CD4-positive, CD25-positive, alpha-beta regulatory T cell (primary cell): ENCODE measurements around the gene BPIFB4. TPM values are rescaled to one million over a fixed set of nuclear protein-coding genes. Genes with fewer than 3 reads are reported as not detected.
A peak's percentile ranks its signal among the peaks of the same experiment; 100 is the strongest.
"Not testable (repeated sequence)": the region's sequence is repeated elsewhere in the genome, so short reads cannot be mapped to it uniquely, and the experiment has no call there.

Source experiments
- ATAC-seq, 2 donors: fragments of 150-1000 bp; cut with Tn5 transposase; one replicate each; pipeline ENCODE4 v1.10.0; 2021; ENCODE audit warnings: low read depth in 2 of 2, moderate number of reproducible peaks in 2 of 2, moderate library complexity in 1 of 2
- DNase-seq, 3 donors: peaks; one replicate each; pipeline versions ENCODE4 v3.0.0 to v3.0.0-alpha.2; 2012 to 2022; ENCODE audit warnings: mixed read lengths in 1 of 3
- H3K27ac ChIP-seq: one replicate; pipeline ENCODE4 v1.7.0; 2013; ENCODE audit warnings: mild to moderate bottlenecking, low read length; ENCODE audit not compliant: insufficient read depth, poor library complexity, severe bottlenecking
- H3K27me3 ChIP-seq: one replicate; pipeline ENCODE4 v1.7.0; 2013; ENCODE audit warnings: low read length; ENCODE audit not compliant: control insufficient read depth, insufficient read depth
- H3K36me3 ChIP-seq: one replicate; pipeline ENCODE4 v1.7.0; 2013; ENCODE audit warnings: mild to moderate bottlenecking, low read length, moderate library complexity; ENCODE audit not compliant: control insufficient read depth, insufficient read depth
- H3K4me1 ChIP-seq: 2 replicates; pipeline ENCODE4 v1.7.0; 2013; ENCODE audit warnings: mild to moderate bottlenecking, low read length; ENCODE audit not compliant: insufficient read depth, control insufficient read depth, poor library complexity, severe bottlenecking
- H3K4me3 ChIP-seq: one replicate; pipeline ENCODE4 v1.7.0; 2013; ENCODE audit warnings: low read depth, mild to moderate bottlenecking, low read length, moderate library complexity
- H3K9me3 ChIP-seq, 2 experiments: 1 replicate in 1 of 2; 2 replicates in 1 of 2; pipeline ENCODE4 v1.7.0; 2013; ENCODE audit warnings: low read length in 2 of 2, mild to moderate bottlenecking in 1 of 2, moderate library complexity in 1 of 2; ENCODE audit not compliant: control insufficient read depth in 2 of 2
- H3K27ac Mint-ChIP-seq, 3 donors: one replicate each; pipeline ENCODE4 v1.8.0; 2020 to 2022; ENCODE audit warnings: mild to moderate bottlenecking in 3 of 3, mixed read lengths in 3 of 3, moderate library complexity in 2 of 3
- H3K27me3 Mint-ChIP-seq: one replicate; pipeline ENCODE4 v1.8.0; 2022; ENCODE audit warnings: mild to moderate bottlenecking, mixed read lengths
- H3K36me3 Mint-ChIP-seq: one replicate; pipeline ENCODE4 v1.8.0; 2020; ENCODE audit warnings: mixed read lengths
- H3K4me1 Mint-ChIP-seq, 4 donors: one replicate each; pipeline ENCODE4 v1.8.0; 2020 to 2022; ENCODE audit warnings: mixed read lengths in 4 of 4, mild to moderate bottlenecking in 1 of 4
- H3K4me3 Mint-ChIP-seq, 4 donors: one replicate each; pipeline ENCODE4 v1.8.0; 2020 to 2022; ENCODE audit warnings: mild to moderate bottlenecking in 4 of 4, mixed read lengths in 4 of 4, moderate library complexity in 3 of 4
- H3K9me3 Mint-ChIP-seq, 7 donors: one replicate each; pipeline ENCODE4 v1.8.0; 2020 to 2022; ENCODE audit warnings: mixed read lengths in 7 of 7, mild to moderate bottlenecking in 3 of 7, moderate library complexity in 2 of 7
- polyA plus RNA-seq, 4 donors: library from polyadenylated mRNA; unstranded; fragments of 300-500 nt; fragmentation: Illumina TruSeq; gene quantifications; one replicate each; pipeline ENCODE4 v1.2.3, GENCODE V29; 2021
- total RNA-seq: library from RNA; stranded (reverse); gene quantifications from one replicate; pipeline ENCODE4 v1.2.3, GENCODE V29; 2022

The BPIFB4 gene
- total and polyA plus RNA-seq, 5 donors from 2014 or later, result not detected

GRCh38 chr20:33099843-33100538, 20.5 kb downstream of the BPIFB4 start:
- DNase-seq, result no peak
- Histone ChIP-seq H3K27me3 (no peaks in the 10 kb centered on the region), H3K4me3 (no peak overlapping the region), H3K9me3 (no peaks in the 10 kb centered on the region), H3K4me1 (no peaks in the 10 kb centered on the region), H3K27ac (no peak overlapping the region), H3K36me3 (no peaks in the 10 kb centered on the region)
- no peak overlapping the region for H3K4me3 Mint-ChIP-seq
- H3K4me1 Mint-ChIP-seq, result peaks cover 0 to 6% (median 3%) of the 10 kb centered on the region in 4 donors
- no peak overlapping the region for H3K27ac Mint-ChIP-seq
- no peak for ATAC-seq
- no peaks in the 10 kb centered on the region for H3K9me3 Mint-ChIP-seq
- H3K36me3 Mint-ChIP-seq, result no peaks in the 10 kb centered on the region
- H3K27me3 Mint-ChIP-seq, result peaks cover 4% of the 10 kb centered on the region

- no peak overlapping the region for H3K27ac ChIP-seq
- no peak overlapping the region for H3K4me3 ChIP-seq
- H3K36me3 ChIP-seq, result no peaks in the 10 kb centered on the region
- H3K4me1 Mint-ChIP-seq, result peaks cover 0 to 2% (median 0%) of the 10 kb centered on the region in 4 donors
- no peaks in the 10 kb centered on the region for H3K9me3 ChIP-seq
- H3K4me3 Mint-ChIP-seq, result no peak overlapping the region
- no peaks in the 10 kb centered on the region for H3K36me3 Mint-ChIP-seq
- H3K27ac Mint-ChIP-seq, result no peak overlapping the region
- H3K4me1 ChIP-seq, result no peaks in the 10 kb centered on the region
- H3K27me3 Mint-ChIP-seq, result peaks cover 10% of the 10 kb centered on the region
- ATAC-seq (no peak), DNase-seq (no peak)
- H3K9me3 Mint-ChIP-seq, result no peaks in the 10 kb centered on the region
- no peaks in the 10 kb centered on the region for H3K27me3 ChIP-seq
Observed at GRCh38 chr20:33103556-33103955, 24.1 kb downstream of the BPIFB4 start.

GRCh38 chr20:33104336-33104735, 24.9 kb downstream of the BPIFB4 start:
- no peak overlapping the region for H3K4me3 ChIP-seq
- no peaks in the 10 kb centered on the region for H3K9me3 ChIP-seq
- H3K27me3 Mint-ChIP-seq, result peaks cover 10% of the 10 kb centered on the region
- H3K36me3 ChIP-seq, result no peaks in the 10 kb centered on the region
- H3K27ac ChIP-seq, result no peak overlapping the region
- peaks cover 0 to 2% (median 0%) of the 10 kb centered on the region in 4 donors for H3K4me1 Mint-ChIP-seq
- H3K27me3 ChIP-seq, result no peaks in the 10 kb centered on the region
- ATAC-seq (no peak), DNase-seq (no peak)
- H3K9me3 Mint-ChIP-seq, result no peaks in the 10 kb centered on the region
- no peaks in the 10 kb centered on the region for H3K4me1 ChIP-seq
- no peak overlapping the region for H3K27ac Mint-ChIP-seq
- H3K4me3 Mint-ChIP-seq, result no peak overlapping the region
- H3K36me3 Mint-ChIP-seq, result no peaks in the 10 kb centered on the region

- Mint-ChIP-seq H3K4me1 (no peaks in the 10 kb centered on the region), H3K27me3 (peaks cover 10% of the 10 kb centered on the region), H3K4me3 (no peak overlapping the region), H3K27ac (no peak overlapping the region), H3K9me3 (no peaks in the 10 kb centered on the region), H3K36me3 (no peaks in the 10 kb centered on the region)
- DNase-seq (no peak), ATAC-seq (no peak)
- H3K36me3 ChIP-seq, result no peaks in the 10 kb centered on the region
- no peaks in the 10 kb centered on the region for H3K9me3 ChIP-seq
- H3K27ac ChIP-seq, result no peak overlapping the region
- no peaks in the 10 kb centered on the region for H3K4me1 ChIP-seq
- no peak overlapping the region for H3K4me3 ChIP-seq
- no peaks in the 10 kb centered on the region for H3K27me3 ChIP-seq
Observed at GRCh38 chr20:33105316-33105924, 26.0 kb downstream of the BPIFB4 start.

- H3K4me1 Mint-ChIP-seq, H3K27me3 ChIP-seq, H3K4me1 ChIP-seq, H3K9me3 Mint-ChIP-seq, H3K27ac ChIP-seq, H3K36me3 ChIP-seq, DNase-seq, H3K27me3 Mint-ChIP-seq, H3K27ac Mint-ChIP-seq, H3K4me3 ChIP-seq, H3K4me3 Mint-ChIP-seq, H3K9me3 ChIP-seq, ATAC-seq, H3K36me3 Mint-ChIP-seq: not testable (repeated sequence)
Observed at GRCh38 chr20:33106058-33106620, 26.7 kb downstream of the BPIFB4 start.

- Mint-ChIP-seq H3K4me1 (no peaks in the 10 kb centered on the region), H3K27ac (no peak overlapping the region), H3K9me3 (no peaks in the 10 kb centered on the region), H3K4me3 (no peak overlapping the region), H3K36me3 (no peaks in the 10 kb centered on the region), H3K27me3 (peaks cover 11% of the 10 kb centered on the region)
- no peak for ATAC-seq
- Histone ChIP-seq H3K4me1 (no peaks in the 10 kb centered on the region), H3K27ac (no peak overlapping the region), H3K4me3 (no peak overlapping the region), H3K9me3 (no peaks in the 10 kb centered on the region), H3K27me3 (no peaks in the 10 kb centered on the region), H3K36me3 (no peaks in the 10 kb centered on the region)
- DNase-seq, result no peak
Observed at GRCh38 chr20:33108661-33109060, 29.2 kb downstream of the BPIFB4 start.

DNA sequence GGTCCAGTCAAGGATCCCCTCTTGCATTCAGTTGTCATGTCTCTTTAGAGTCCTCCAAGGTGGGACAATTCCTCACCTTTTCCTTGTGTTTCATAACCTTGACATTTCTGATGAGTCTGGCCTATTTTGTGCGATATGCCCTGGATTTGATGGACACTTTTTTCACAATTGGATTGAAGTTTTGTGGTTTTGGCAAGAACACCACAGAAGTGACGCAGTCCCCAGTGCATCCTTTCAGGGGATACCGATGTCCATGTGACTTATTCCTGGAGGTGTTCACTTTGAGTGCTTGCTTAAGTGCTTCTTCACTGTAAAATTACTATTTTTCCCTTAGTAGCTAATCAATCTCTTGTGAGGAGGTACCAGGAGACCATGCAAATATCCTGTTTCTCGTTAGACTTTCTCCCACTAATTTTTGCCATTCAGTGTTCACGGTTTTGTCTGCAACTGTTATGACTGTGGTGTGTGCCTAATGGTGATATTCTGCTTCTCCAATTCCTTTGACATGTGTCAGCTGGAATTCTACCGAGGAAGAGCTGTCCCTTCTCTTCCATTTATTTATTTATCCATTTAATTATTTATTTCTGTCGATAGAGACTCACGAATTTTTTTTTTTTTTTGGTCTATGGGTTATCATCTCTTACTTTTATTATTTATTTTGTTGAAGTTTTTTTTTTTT, 30.8 kb downstream of the BPIFB4 start:
- ATAC-seq, result no peak
- Mint-ChIP-seq H3K4me1 (no peaks in the 10 kb centered on the region), H3K36me3 (no peaks in the 10 kb centered on the region), H3K9me3 (no peaks in the 10 kb centered on the region), H3K27me3 (peaks cover 16% of the 10 kb centered on the region), H3K27ac (peak overlapping the region in 1 of 3 donors; percentile 36), H3K4me3 (no peak overlapping the region)
- no peak overlapping the region for H3K4me3 ChIP-seq
- no peak overlapping the region for H3K27ac ChIP-seq
- no peaks in the 10 kb centered on the region for H3K36me3 ChIP-seq
- H3K9me3 ChIP-seq, result no peaks in the 10 kb centered on the region
- no peaks in the 10 kb centered on the region for H3K4me1 ChIP-seq
- DNase-seq, result no peak
- H3K27me3 ChIP-seq, result no peaks in the 10 kb centered on the region
